ENCODE data around the gene CDH20.

DNA sequence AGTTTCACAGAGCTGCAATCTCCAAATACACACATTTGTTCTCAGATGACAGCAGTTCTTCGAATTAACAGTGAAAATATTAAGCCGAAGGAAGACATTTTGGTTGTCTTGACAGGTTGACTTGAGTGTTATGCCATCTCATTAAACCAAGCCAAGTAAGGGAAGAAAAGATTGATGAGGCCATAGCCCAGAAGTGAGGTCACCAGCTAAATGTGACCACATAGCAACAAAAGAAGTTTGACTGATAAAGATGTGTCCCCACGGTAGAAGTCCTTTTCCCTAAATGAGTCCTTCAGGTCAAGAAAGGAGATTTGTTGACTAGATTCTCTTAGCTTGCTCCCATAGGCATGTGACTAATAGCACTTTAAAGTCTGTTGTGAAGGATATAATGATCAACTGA lies 156.1 kb downstream of the CDH20 start:
- no peak for TF ChIP-seq ESRRA (IDR thresholded peaks at IDR 0.05; ENCODE audit: borderline replicate concordance, low read length)
- TF ChIP-seq, protein P1, sequence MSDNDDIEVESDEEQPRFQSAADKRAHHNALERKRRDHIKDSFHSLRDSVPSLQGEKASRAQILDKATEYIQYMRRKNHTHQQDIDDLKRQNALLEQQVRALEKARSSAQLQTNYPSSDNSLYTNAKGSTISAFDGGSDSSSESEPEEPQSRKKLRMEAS (IDR thresholded peaks at IDR 0.05) = no peak
- TF ChIP-seq MAFK (IDR thresholded peaks at IDR 0.05; ENCODE audit: partially characterized antibody) = no peak
- no peak for TF ChIP-seq RAD21 (conservative IDR thresholded peaks at IDR 0.05 in 1 of 2, IDR thresholded peaks at IDR 0.05 in 1 of 2)
- TF ChIP-seq HOXB13 (CRISPR knock-in tag; IDR thresholded peaks at IDR 0.05; ENCODE audit: low read depth) = no peak

All from A549 (cell line).